ENCODE results near the gene WFDC1. TPM values are rescaled to one million over a fixed set of nuclear protein-coding genes. Genes with fewer than 3 reads are reported as not detected.

The WFDC1 gene
- total RNA-seq, 2 donors from 2014 or later: 0.90 TPM; not detected in 1

DNA sequence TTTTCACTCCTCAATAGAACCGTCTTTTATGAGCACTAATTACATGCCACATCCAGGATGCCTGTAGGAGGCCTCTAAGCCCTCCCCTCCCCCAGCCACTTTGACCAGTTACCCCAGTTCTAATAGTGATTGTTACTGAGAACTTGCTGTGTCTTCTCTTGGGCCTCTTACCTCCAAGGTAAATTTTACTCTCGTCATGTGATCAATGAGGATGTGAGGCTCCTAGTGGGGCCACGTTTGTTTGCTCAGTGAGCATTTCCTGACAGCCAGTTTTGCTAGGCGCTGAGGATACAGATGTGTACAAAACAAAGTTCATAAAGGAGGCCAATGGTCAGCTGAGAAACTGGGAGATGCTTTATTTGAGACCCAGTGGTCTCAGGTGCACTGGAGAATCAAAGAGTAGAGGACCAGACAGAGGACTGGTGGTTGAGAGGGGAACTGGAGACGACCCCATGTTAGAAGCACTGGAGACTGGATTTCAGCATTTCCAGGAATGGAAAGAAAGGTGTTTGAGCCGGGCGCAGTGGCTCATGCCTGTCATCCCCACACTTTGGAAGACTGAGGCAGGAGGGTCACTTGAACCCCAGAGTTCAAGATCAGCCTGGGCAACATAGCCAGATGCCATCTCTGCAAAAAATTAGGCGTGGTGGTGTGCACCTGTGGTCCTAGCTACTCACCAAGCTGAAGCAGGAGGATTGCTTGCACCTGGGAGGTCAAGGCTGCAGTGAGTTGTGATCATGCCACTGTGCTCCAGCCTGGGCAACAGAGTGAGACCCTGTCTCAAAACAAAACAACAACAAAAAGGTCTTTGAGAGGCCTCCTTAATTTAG, 76.3 kb downstream of the WFDC1 start:
- ATAC-seq (replicated peaks): no peak
- Mint-ChIP-seq H3K9me3 (no peaks in the 10 kb centered on the region), H3K4me3 (no peak overlapping the region), H3K27ac (no peak overlapping the region), H3K4me1 (no peaks in the 10 kb centered on the region), H3K36me3 (ENCODE audit: low read depth) (no peaks in the 10 kb centered on the region), H3K27me3 (peaks cover 50% of the 10 kb centered on the region)

DNA sequence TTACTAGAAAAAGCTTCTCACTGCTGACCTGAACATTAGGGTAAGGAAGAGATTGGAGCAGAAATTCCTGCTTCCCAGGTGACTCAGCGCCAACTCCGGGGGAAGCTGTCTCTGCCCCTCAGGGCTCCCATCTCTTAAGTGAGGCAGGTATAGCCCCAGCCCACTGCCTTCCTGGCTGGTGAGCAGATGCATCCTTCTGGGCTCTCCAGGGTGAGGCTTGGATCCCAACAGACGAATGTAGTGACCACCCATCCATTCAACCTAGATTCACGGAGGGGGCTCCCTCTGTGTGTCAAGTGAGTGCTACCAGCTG, 76.8 kb downstream of the WFDC1 start:
- no peak overlapping the region for H3K4me3 Mint-ChIP-seq
- no peak for ATAC-seq (replicated peaks)
- H3K27me3 Mint-ChIP-seq: peaks cover 46% of the 10 kb centered on the region

GRCh38 chr16:84373907-84374489, 79.3 kb downstream of the WFDC1 start:
- H3K4me1 Mint-ChIP-seq: no peaks in the 10 kb centered on the region
- no peak overlapping the region for H3K4me3 Mint-ChIP-seq
- H3K9me3 Mint-ChIP-seq: no peaks in the 10 kb centered on the region
- H3K27me3 Mint-ChIP-seq: peaks cover 35% of the 10 kb centered on the region
- peak; percentile 56 for ATAC-seq (replicated peaks)
- no peaks in the 10 kb centered on the region for H3K36me3 Mint-ChIP-seq (ENCODE audit: low read depth)
- H3K27ac Mint-ChIP-seq: no peak overlapping the region

More for the DNA sequence above, 76.8 kb downstream of the WFDC1 start:
- no peak overlapping the region for H3K27ac Mint-ChIP-seq
- no peaks in the 10 kb centered on the region for H3K4me1 Mint-ChIP-seq
- H3K9me3 Mint-ChIP-seq: no peaks in the 10 kb centered on the region
- no peaks in the 10 kb centered on the region for H3K36me3 Mint-ChIP-seq (ENCODE audit: low read depth)

DNA sequence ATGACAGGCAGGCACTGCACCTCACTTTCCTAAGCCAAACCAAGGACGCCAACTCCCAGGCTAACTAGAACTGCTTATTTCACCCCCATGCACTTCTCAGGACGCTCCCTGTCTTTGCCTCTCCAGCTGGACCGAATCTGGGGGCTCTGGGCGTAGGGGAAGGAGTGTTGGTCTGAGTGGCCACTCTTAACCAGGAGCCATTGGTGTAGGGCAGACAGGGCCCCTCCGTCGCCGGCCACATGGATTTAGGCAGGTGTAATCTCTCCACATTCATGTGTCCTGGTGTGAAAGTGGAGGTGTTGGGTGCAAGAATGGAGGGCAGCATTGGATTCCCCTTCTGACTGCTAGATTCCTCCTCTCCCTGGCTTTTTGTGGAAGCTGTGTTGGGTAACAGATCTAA, 83.4 kb downstream of the WFDC1 start:
- H3K27me3 Mint-ChIP-seq: peaks cover 19% of the 10 kb centered on the region
- no peak for ATAC-seq (replicated peaks)
- H3K36me3 Mint-ChIP-seq (ENCODE audit: low read depth): no peaks in the 10 kb centered on the region
- no peak overlapping the region for H3K27ac Mint-ChIP-seq
- no peaks in the 10 kb centered on the region for H3K4me1 Mint-ChIP-seq
- no peak overlapping the region for H3K4me3 Mint-ChIP-seq
- no peaks in the 10 kb centered on the region for H3K9me3 Mint-ChIP-seq

DNA sequence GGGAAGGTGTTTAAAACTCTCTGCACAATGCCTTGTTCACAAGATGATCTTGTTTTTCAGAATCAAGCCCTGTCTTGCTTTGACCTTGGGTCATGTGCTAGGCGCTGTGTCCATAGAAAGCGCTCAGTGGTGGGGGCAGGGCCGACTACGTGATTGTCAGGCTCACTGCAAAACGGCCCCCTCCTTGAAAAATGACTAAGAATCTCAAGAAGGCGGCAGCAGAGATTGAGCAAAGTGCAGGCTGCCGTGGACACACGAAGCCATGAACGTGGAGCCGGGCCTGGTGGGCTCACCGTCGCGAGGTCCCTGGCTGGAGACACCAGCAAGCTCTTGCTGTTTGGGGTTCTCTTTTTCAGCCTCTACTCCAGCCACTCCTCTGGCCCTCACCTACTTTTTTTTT, 83.9 kb downstream of the WFDC1 start:
- no peak overlapping the region for H3K27ac Mint-ChIP-seq
- H3K9me3 Mint-ChIP-seq: no peaks in the 10 kb centered on the region
- no peaks in the 10 kb centered on the region for H3K4me1 Mint-ChIP-seq
- no peaks in the 10 kb centered on the region for H3K36me3 Mint-ChIP-seq (ENCODE audit: low read depth)
- no peak for ATAC-seq (replicated peaks)
- peaks cover 19% of the 10 kb centered on the region for H3K27me3 Mint-ChIP-seq
- H3K4me3 Mint-ChIP-seq: no peak overlapping the region

GRCh38 chr16:84379008-84379708, 84.5 kb downstream of the WFDC1 start:
- H3K4me1 Mint-ChIP-seq: no peaks in the 10 kb centered on the region
- H3K36me3 Mint-ChIP-seq (ENCODE audit: low read depth): no peaks in the 10 kb centered on the region
- no peak for ATAC-seq (replicated peaks)
- no peak overlapping the region for H3K27ac Mint-ChIP-seq
- no peaks in the 10 kb centered on the region for H3K9me3 Mint-ChIP-seq
- H3K27me3 Mint-ChIP-seq: peaks cover 16% of the 10 kb centered on the region
- no peak overlapping the region for H3K4me3 Mint-ChIP-seq

Other genes with a start within 250 kb of the WFDC1 start
- 10 to 100 TPM; 44.0 to 54.4 TPM for gene MBTPS1, start 177.9 kb upstream of the WFDC1 start, total RNA-seq
- gene HSDL1, start 149.7 kb upstream of the WFDC1 start, total RNA-seq: 10 to 100 TPM in 1 of 2 donors, 1 to 10 TPM in 1; 9.9 to 14.6 TPM
- gene DNAAF1, start 149.6 kb upstream of the WFDC1 start, total RNA-seq: under 1 TPM in 1 of 2 donors, not detected in 1; 0.21 TPM
- gene TAF1C, start 107.8 kb upstream of the WFDC1 start, total RNA-seq: 10 to 100 TPM; 37.0 to 44.9 TPM
- not detected for gene ADAD2, start 103.7 kb upstream of the WFDC1 start, total RNA-seq
- gene KCNG4, start 54.9 kb upstream of the WFDC1 start, total RNA-seq: not detected
- not detected for gene ATP2C2, start 73.7 kb downstream of the WFDC1 start, total RNA-seq
- 10 to 100 TPM; 18.5 to 28.5 TPM for gene MEAK7, start 209.8 kb downstream of the WFDC1 start, total RNA-seq